GM13976 (cell line): ENCODE data around the gene TNFAIP2.

Experiments used
- DNase-seq: peaks from one replicate; pipeline ENCODE4 v3.0.0; 2012; ENCODE audit warnings: low spot score
- CTCF ChIP-seq: IDR thresholded peaks from 2 replicates; pipeline ENCODE4 v1.5.1; 2012; ENCODE audit warnings: borderline replicate concordance, mild to moderate bottlenecking; ENCODE audit not compliant: insufficient read depth; ENCODE audit errors: extremely low read depth, missing control alignments, control extremely low read depth
- in situ Hi-C: fragments of 300-500 bp; cut with MboI; formaldehyde crosslinking; loops from one replicate; pipeline ENCODE4 v1.12.0; 2022; ENCODE audit warnings: low sequenced_read_pairs, mixed read lengths, inconsistent platforms; ENCODE audit not compliant: unreplicated experiment

TNFAIP2 gene

GRCh38 chr14:103084021-103084919 is 39.0 kb upstream of the TNFAIP2 start, which contains the start of gene LBHD2:
LBHD2 (plus strand) TSS chr14:103084210; CDS start chr14:103086013, 1,803 bp downstream.
- no peak for TF ChIP-seq CTCF
- in situ Hi-C loops = no loop called here
- DNase-seq = no peak

- DNase-seq = no peak
- no peak for TF ChIP-seq CTCF
- in situ Hi-C loops = no loop called here
Observed at GRCh38 chr14:103085106-103086091, 37.9 kb upstream of the TNFAIP2 start.

- no peak for TF ChIP-seq CTCF
- no peak for DNase-seq
- in situ Hi-C loops = no loop called here
Observed at GRCh38 chr14:103086771-103087342, 36.4 kb upstream of the TNFAIP2 start.

- TF ChIP-seq CTCF = no peak
- DNase-seq = no peak
- in situ Hi-C loops = no loop called here
Observed at GRCh38 chr14:103087343-103087835, 35.9 kb upstream of the TNFAIP2 start.

- in situ Hi-C loops = no loop called here
- no peak for DNase-seq
- TF ChIP-seq CTCF = no peak
Observed at GRCh38 chr14:103088921-103089320, 34.3 kb upstream of the TNFAIP2 start.
